Stimulated activated CD4-positive, alpha-beta T cell treated with anti-CD3 and anti-CD28 coated beads, Interleukin-15, amount 100 ng/mL, for 1 hour (primary cell): ENCODE data around the gene GPR25.

Source experiments
- DNase-seq, 2 donors: peaks; one replicate each; pipeline ENCODE4 v3.0.0-alpha.2; 2020; ENCODE audit warnings: low read depth in 1 of 2, low spot score in 1 of 2

The GPR25 gene, protein sequence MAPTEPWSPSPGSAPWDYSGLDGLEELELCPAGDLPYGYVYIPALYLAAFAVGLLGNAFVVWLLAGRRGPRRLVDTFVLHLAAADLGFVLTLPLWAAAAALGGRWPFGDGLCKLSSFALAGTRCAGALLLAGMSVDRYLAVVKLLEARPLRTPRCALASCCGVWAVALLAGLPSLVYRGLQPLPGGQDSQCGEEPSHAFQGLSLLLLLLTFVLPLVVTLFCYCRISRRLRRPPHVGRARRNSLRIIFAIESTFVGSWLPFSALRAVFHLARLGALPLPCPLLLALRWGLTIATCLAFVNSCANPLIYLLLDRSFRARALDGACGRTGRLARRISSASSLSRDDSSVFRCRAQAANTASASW

DNA sequence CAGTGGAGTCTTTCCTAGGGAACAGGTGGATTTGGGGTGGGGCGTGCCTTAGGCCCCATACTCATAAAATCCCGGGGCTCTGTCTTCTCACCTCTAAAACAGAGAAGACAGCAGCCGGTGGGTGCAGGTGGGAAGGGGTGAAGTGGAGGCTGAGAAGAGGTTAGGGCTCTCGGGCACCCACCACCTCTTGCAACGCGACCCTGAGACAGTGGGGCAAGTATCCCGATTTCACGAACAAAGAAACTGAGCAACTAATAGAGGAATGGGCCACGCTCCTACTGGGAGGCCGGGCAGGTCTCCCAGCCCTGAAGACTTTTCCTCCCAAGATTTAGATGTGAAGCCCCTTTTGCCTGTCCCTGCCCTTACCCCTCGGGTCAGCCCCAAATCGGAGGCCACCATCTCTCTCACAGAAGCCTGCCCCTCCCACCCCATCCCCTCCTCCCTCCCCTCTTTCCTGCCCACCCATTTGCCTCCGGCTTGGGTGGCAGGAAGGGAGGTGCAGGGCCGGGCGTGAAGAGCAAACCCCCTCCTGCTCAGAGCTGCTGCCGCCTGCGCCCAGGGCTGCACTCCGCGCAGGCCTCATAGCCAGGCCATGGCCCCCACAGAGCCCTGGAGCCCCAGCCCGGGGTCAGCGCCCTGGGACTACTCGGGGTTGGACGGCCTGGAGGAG, at the start of gene GPR25:
GPR25 (plus strand) TSS at position 536 of the 670 bp plus-strand sequence; CDS start at position 593, 57 bp downstream.
- no peak for DNase-seq

- no peak for DNase-seq
Measured at GRCh38 chr1:200831091-200831490, 41.7 kb upstream of the GPR25 start.

- DNase-seq = no peak
Measured at GRCh38 chr1:200834383-200834782, 38.4 kb upstream of the GPR25 start.

GRCh38 chr1:200836213-200836612, 36.6 kb upstream of the GPR25 start:
- no peak for DNase-seq

DNA sequence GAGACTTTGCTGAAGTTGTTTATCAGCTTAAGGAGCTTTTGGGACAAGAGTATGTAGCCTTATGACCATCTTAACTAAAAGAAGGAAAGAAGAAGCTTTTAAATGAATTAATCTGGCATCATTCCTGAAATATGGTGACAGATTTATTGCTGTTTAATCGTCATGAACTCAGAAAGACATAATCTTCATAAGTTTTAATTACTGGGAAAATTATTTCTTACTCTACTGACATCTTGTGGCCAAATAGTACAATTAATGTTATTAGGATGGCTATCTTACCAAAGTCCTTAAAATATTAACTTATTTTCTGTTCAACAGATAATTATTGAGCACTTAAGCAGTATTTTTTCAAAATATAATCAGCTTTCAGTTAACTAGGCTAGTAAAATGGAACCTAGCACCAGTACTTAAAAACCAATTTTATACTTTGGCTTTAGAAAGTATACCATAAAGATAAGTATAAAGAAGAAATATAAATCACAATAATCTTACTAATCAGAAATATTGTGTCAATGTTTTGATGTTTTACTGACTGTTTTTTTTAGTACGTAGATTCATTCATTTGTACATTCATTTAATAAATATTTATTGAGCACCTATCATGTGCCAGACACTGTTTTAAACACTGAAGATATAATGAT, 34.7 kb upstream of the GPR25 start:
- no peak for DNase-seq

- no peak for DNase-seq
Measured at GRCh38 chr1:200838676-200839445, 33.9 kb upstream of the GPR25 start.

GRCh38 chr1:200845360-200845759, 27.4 kb upstream of the GPR25 start:
- DNase-seq = no peak

GRCh38 chr1:200846398-200846797, 26.4 kb upstream of the GPR25 start:
- no peak for DNase-seq

DNA sequence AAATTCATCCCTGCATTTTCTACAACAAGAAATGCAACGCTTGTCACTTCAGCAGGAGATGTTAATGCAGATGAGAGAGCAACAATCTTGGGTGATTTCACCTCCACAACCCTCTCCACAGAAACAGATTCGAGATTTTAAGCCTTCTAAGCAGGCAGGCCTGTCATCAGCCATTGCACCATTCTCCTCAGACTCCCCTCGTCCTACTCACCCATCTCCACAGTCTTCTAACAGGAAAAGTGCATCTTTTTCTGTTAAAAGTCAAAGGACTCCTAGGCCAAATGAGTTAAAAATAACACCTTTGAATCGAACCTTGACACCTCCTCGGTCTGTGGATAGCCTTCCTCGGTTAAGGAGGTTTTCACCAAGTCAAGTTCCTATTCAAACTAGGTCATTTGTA, 23.4 kb upstream of the GPR25 start:
- DNase-seq = no peak

- no peak for DNase-seq
Measured at GRCh38 chr1:200850554-200850953, 22.2 kb upstream of the GPR25 start.

DNA sequence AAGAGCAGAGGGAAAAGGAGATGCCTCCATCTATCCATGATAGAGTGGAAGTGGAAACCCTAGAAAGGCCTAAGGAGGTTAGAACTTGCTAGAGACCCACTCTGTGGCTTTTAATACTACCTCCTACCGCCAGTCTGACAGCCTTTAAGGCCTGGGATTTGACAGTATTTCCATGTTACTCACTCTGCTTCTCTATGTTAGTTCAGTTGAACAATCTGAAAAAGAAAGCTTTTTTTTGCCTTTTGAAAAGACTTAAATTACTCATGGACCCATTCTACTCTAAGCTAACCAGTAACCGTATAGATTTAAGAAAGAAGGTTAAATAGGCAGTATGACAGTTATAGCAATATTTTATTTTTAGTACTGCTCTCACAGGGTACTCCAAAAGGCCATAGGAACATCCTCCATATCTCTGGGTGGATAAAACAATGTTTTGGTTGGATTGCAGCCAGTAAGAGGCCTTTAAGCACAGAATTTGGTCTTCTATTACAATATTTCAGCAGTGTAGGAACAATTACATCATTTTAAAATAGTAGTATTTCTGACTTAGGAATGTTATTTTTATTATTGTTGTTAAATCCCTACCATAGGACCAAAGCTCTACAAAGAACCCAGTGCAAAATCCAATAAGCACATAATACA, 15.9 kb upstream of the GPR25 start:
- DNase-seq = no peak

GRCh38 chr1:200857804-200858203, 15.0 kb upstream of the GPR25 start:
- no peak for DNase-seq

DNA sequence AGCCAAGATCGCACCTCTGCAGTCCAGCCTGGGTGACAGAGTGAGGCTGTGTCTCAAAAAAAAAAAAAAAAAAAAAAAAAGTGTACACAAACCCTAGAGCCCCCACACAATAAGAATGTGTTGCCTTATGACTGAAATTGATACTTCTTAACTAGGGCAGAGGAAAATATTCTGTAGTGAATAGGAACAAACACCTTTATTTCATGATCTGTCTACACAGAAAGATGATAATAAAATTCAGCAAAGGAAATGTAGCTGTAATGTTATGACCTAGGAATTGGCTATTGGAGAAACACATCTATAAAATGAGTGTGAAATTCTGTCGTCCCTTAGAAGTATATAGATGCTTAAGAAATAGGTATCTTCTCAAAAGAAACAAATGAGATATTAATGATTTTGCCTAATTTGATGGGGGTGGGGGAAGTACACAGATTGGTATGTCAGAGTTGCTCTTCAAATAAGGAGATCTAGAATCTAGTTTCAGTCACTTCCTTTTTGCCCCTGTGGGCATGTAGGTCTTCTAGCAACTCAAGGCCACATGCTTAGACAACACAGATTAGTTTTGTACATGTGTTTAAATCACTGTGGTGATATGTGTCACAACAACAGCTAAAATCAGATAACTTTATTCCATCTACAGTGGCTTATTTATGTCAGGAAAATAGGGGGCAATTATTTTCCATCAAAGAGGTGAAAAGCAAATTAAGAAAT, 10.7 kb upstream of the GPR25 start:
- no peak for DNase-seq

- DNase-seq = no peak
Measured at GRCh38 chr1:200862713-200863415, 9.9 kb upstream of the GPR25 start.

- DNase-seq = no peak
Measured at GRCh38 chr1:200866116-200866515, 6.7 kb upstream of the GPR25 start.

GRCh38 chr1:200866521-200866920, 6.3 kb upstream of the GPR25 start:
- DNase-seq = no peak

DNA sequence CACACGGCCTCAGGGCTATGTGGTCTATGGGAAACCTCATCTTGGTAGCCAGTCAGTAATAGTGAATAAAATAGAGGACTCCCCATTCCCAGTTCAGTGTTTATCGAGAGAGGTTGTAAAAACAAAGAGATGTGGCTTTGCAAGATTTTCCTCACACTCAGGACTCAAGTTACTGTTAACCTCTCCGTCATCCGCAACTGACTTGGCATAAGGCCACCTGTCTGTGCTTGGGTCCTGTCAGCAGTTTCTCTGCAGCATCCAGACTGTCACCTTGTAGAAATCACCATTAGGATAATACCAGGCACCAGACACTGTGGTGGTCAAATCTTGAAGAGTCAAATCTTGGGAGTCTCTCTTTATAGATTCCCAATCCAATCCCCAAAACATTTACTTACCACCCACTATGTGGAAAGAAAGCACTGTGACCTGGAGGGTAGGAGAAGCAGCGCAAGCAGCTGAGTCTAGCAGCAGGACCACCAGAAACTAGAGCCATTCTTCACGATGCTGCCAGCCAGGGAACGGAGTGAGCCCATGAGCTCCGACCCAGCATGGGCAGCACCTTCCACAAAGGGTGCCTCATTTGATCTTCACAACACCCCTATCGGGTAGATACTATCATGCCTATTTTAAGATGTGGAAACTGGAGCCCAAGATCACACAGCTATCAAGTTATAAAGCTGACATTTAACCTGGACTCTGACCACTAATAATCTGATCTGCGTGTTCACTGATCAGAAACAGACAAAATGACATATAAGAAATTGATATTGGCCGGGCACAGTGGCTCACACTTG, 5.6 kb upstream of the GPR25 start:
- DNase-seq = no peak

- no peak for DNase-seq
Measured at GRCh38 chr1:200869376-200869752, 3.4 kb upstream of the GPR25 start.
